ENCODE data around the gene PRAMEF12. TPM values are rescaled to one million over a fixed set of nuclear protein-coding genes. Genes with fewer than 3 reads are reported as not detected.
"Not testable (repeated sequence)": the region's sequence is repeated elsewhere in the genome, so short reads cannot be mapped to it uniquely, and the experiment has no call there.

The PRAMEF12 gene
- total RNA-seq: not detected

DNA sequence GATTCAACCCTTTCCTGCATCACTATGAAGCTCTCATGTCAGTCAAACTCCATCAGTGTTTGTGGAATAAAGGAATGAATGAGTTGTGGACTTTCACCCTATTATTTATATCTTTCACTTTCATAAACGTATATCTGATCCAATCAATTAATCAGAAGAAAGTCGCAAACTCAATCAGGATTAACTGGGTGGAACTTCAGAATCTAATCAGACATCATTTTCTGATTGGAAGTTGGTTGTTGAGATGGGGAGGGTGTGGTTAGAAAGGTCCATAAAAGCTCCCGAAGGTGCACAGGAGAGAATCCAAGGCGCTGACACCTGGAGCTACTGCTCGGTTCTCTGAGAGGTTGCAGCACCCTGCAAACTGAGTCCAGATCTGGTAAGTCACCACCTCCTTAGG, at the start of gene PRAMEF12:
Gene PRAMEF12, plus strand, starts transcription at position 301 of the 400 bp plus-strand sequence. CDS start 1,130 bp downstream, outside the sequence.
- intact Hi-C loops (cut with DNase I): no loop called here
- ATAC-seq: no peak
- DNase-seq (ENCODE audit: low spot score): no peak

GRCh38 chr1:12728391-12728790, 45.1 kb upstream of the PRAMEF12 start:
- intact Hi-C loops (cut with DNase I): no loop called here
- ATAC-seq (no peak), DNase-seq (ENCODE audit: low spot score) (no peak)

GRCh38 chr1:12730156-12730555, 43.4 kb upstream of the PRAMEF12 start:
- intact Hi-C loops (cut with DNase I): no loop called here
- ATAC-seq (no peak), DNase-seq (ENCODE audit: low spot score) (no peak)

GRCh38 chr1:12731084-12731483, 42.5 kb upstream of the PRAMEF12 start:
- DNase-seq (ENCODE audit: low spot score); intact Hi-C loops (cut with DNase I); ATAC-seq: not testable (repeated sequence)

GRCh38 chr1:12734651-12735050, 38.9 kb upstream of the PRAMEF12 start:
- ATAC-seq: no peak
- intact Hi-C loops (cut with DNase I): no loop called here
- no peak for DNase-seq (ENCODE audit: low spot score)

DNA sequence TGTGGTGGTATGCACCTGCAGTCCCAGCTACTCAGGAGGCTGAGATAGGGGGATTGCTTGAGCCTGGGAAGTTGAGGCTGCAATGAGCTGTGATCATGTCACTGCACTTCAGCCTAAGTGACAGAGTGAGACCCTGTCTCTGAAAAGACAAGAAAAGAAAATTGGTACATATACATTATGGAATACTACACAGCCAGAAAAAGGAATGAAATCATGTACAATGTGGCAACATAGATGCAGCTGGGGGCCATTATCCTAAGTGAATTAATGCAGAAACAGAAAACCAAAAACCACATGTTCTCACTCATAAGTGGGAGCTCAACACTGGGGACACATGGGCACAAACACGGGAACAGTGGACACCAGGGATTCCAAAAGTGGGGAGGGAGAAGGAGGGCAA, 34.6 kb upstream of the PRAMEF12 start:
- intact Hi-C loops (cut with DNase I): no loop called here
- ATAC-seq (no peak), DNase-seq (ENCODE audit: low spot score) (no peak)

GRCh38 chr1:12739613-12740012, 33.9 kb upstream of the PRAMEF12 start:
- DNase-seq (ENCODE audit: low spot score) (no peak), ATAC-seq (no peak)
- intact Hi-C loops (cut with DNase I): no loop called here

DNA sequence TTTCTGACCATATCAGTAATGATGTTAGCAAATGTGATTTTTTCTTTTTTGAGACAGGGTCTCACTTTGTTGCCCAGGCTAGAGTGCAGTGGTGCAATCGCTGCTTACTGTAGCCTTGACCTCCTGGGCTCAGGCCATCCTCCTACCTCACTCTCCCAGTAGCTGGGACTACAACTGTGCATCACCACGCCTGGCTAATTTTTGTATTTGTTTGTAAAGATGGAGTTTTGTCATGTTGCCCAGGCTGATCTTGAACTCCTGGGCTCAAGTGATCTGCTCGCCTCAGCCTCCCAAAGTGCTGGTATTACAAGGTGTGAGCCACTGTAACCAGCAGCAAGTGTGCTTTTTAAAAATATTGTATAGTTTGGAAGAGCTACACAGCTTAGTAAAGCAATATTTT, 31.6 kb upstream of the PRAMEF12 start:
- DNase-seq (ENCODE audit: low spot score) (no peak), ATAC-seq (no peak)
- intact Hi-C loops (cut with DNase I): no loop called here

DNA sequence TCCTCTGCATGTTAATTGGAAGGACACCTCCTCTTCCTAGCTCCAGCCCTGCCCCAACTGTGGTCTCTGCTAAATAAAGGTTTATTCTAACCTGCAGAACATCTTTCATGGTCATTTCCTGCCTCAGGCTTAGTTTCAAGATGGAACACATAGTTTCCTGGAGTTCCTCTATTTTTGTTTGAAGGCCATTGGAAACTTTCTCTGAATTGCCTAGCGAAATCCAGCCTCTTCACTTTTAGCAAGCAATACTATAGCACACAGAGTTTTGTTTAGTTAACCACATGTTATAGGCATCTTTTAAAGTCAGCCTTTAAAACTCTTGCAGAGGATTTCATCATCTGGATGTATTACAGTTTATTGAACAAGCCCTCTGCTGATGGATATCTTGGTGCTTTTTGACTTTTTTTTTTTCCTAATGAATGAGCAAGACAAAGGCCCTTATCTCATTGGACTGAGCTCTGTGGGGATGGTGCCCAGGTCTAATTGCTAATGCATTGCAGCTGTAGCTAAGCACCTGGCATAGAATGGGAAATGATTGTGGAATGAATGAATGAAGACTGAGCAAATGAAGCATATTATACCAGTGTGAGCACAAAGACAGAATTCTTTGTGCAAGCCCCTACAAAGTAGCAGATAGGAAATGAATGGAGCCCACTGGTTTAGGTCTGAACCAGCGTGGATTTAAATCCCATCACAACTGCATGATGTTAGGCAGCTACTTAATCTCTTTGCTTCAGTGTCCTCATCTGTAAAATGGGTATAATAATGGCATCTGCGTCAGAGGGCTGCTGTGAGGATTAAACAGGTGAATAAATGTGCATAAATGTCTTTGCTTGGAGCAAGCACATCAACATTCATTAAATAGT, 28.2 kb upstream of the PRAMEF12 start:
- ATAC-seq: no peak
- no peak for DNase-seq (ENCODE audit: low spot score)
- intact Hi-C loops (cut with DNase I): no loop called here

- DNase-seq (ENCODE audit: low spot score) (no peak), ATAC-seq (no peak)
- intact Hi-C loops (cut with DNase I): no loop called here
These were observed 27.6 kb upstream of the PRAMEF12 start, which contains the start of gene CFAP107 for GRCh38 chr1:12745992-12746323. Gene CFAP107 (plus strand): TSS chr1:12746200. CDS start chr1:12746431, 231 bp downstream.

DNA sequence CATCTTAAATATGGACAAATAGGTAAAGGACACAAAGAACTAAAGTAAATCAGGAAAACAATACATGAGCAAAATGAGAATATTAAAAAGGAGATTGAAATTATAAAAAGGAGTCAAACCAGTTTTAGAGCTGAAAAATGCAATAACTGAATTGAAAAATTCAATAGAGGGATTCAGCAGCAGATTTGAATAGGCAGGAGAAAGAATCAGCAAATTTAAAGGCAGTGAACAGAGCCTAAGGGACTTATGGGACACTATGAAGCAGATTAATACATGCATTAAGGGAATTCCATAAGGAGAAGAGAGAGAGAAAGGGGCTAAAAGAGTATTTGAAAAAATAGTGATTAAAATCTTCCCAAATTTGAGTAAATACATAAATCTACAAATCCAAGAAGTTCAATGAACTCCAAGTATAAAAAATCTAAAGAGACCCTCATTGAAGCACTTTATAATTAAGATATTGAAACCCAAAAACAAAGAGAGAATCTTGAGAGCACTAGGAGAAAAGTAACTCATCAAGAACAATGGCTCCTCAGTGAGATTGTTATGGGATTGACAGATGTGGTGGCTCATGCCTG, 24.7 kb upstream of the PRAMEF12 start:
- no peak for ATAC-seq
- DNase-seq (ENCODE audit: low spot score): no peak
- intact Hi-C loops (cut with DNase I): no loop called here

DNA sequence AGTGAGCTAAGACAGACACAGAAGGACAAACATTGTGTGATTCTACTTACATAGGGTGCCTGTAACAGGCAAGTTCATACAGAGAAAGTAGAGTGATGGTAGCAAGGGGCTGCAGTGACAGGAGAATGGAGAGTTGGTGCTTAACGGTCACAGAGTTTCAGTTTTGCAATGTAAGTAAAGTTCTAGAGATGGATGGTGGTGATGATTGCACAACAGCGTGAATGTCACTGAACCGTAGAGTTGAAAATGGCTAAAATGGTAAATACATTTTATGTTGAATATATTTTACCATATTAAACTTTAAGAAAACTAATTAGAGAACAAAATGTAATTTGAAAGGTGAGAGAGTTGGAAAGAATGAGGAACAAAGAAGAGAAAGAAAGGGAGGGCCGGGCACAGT, 18.8 kb upstream of the PRAMEF12 start:
- ATAC-seq (no peak), DNase-seq (ENCODE audit: low spot score) (no peak)
- intact Hi-C loops (cut with DNase I): no loop called here

GRCh38 chr1:12756273-12756672, 17.3 kb upstream of the PRAMEF12 start:
- intact Hi-C loops (cut with DNase I): no loop called here
- ATAC-seq (no peak), DNase-seq (ENCODE audit: low spot score) (no peak)

DNA sequence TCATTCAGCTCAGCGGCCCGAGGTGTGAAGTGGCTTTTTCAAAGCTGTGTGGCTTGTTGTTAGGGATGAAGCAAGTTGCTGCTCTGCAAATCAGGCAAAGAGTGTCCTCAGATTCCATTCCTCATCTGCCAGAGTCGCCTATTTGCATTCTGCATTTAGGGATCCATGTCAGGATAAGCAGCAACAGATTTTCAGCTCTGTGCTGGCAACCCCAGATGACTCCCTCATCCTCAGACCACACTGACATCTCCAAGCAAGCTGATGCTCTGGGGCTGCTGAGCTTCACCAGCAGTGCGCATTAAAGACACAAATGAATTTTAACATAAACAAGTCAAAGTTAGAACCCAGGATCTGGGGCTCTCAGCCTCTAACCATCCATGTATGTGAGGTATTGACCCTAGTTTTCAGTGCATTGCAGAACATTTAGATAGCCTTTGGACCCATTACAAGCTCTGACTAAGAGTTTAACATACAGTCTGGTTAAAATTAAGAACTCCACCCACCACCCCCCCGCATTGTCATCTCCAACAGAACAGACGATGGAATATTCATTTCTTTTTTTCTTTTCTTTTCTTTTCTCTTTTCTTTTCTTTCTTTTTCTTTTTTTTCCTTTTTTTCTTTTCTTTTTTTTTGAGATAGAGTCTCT, 16.6 kb upstream of the PRAMEF12 start:
- ATAC-seq (no peak), DNase-seq (ENCODE audit: low spot score) (no peak)
- intact Hi-C loops (cut with DNase I): no loop called here

DNA sequence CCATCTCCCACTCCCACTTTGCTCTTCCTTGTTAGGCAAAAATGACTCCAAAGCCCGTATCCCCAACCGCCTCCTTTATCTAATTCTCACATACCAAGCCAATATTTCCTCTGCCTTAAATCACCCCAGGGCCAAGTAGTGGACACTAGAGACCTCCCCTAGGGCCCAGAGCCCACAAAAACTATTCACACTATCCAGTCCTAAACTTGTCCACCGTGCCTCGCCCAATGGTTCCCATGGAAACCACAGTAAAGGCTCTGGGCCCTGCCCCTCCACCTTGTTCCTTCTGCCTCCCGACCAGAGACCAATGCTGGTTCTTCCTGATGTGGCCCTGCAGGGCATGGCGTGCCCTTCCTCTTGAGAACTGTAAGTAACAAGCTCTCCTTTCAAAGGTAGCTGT, 15.7 kb upstream of the PRAMEF12 start:
- no peak for DNase-seq (ENCODE audit: low spot score)
- no peak for ATAC-seq
- intact Hi-C loops (cut with DNase I): no loop called here

- ATAC-seq (no peak), DNase-seq (ENCODE audit: low spot score) (no peak)
- intact Hi-C loops (cut with DNase I): no loop called here
These were observed 13.2 kb upstream of the PRAMEF12 start for GRCh38 chr1:12760256-12760795.

- ATAC-seq (no peak), DNase-seq (ENCODE audit: low spot score) (no peak)
- intact Hi-C loops (cut with DNase I): no loop called here
These were observed 11.8 kb upstream of the PRAMEF12 start for GRCh38 chr1:12761781-12762180.

DNA sequence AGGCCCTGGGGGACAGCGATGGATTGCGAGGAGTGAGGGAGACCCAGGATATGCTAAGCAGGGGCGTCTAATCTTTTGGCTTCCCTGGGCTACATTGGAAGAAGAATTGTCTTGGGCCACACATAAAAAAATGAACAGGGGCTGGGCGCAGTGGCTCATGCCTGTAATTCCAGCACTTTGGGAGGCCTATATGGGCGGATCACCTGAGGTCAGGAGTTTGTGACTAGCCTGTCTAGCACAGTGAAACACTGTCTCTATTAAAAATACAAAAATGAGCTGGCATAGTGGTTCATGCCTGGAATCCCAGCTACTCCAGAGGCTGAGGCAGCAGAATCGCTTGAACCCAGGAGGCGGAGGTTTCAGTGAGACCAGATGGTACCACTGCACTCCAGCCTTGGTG, 10.8 kb upstream of the PRAMEF12 start:
- no peak for ATAC-seq
- intact Hi-C loops (cut with DNase I): no loop called here
- no peak for DNase-seq (ENCODE audit: low spot score)

DNA sequence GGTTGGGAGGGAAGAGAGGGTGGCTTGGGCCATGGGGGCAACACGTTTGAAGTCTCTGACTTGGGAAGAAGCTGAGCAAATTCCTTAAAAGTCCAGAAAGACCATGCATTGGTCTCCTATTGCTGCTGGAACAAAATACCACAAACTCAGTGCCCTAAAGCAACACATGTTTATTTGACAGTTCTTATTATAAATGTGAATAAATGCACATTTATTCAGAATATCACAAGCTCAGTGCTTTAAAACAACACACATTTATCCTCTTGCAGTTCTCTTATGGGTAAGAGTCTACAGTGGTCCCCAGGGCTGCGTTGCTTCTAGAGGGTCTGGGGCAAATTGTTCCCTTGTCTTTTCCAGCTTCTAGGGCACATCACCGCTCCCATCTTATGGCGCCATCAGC, 10.1 kb upstream of the PRAMEF12 start:
- intact Hi-C loops (cut with DNase I): no loop called here
- DNase-seq (ENCODE audit: low spot score) (no peak), ATAC-seq (no peak)

GRCh38 chr1:12764016-12764415, 9.5 kb upstream of the PRAMEF12 start:
- intact Hi-C loops (cut with DNase I): no loop called here
- ATAC-seq (no peak), DNase-seq (ENCODE audit: low spot score) (no peak)

Measured in sciatic nerve (tissue), 2 donors.